ENCODE measurements around the gene PMS2. TPM values are rescaled to one million over a fixed set of nuclear protein-coding genes. Genes with fewer than 3 reads are reported as not detected.
A peak's percentile ranks its signal among the peaks of the same experiment; 100 is the strongest.
"Not testable (repeated sequence)": the region's sequence is repeated elsewhere in the genome, so short reads cannot be mapped to it uniquely, and the experiment has no call there.

The PMS2 gene
- total and polyA plus RNA-seq, 2 donors (not counting 1 experiment from before 2014, with no cell fraction given): 8.1 to 20.3 TPM

DNA sequence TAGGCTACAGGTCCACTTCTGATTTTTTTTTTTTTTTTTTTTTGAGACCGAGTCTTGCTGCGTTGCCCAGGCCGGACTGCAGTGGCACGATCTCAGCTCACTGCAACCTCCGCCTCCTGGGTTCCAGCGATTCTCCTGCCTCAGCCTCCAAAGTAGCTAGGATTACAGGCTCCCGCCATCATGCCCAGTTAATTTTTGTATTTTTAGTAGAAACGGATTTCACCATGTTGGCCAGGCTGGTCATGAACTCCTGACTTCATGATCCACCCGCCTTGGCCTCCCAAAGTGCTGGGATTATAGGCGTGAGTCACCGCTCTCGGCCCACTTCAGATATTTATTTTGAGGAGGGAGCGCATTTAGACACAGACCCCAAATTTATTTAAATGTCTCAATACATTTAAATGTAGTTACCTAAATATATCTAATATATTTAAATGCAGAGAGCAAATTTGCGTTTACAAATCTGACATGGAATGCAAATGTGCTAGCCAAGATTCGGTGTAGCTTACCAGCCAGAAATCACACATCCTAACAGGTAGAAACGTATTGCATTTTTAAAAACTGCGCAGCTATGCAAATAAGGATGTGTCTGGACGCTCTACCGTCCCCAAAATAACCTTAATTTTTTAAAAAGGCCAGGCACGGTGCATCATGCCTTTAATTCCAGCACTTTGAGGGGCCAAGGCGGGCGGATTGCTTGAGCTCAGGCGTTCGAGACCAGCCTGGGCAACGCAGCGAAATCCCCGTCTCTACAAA, 836 bp downstream of the PMS2 start:
- Mint-ChIP-seq H3K4me3 (peak overlapping the region; percentile 94), H3K27ac (peak overlapping the region; percentile 26), H3K4me1 (peaks cover 33% of the 10 kb centered on the region)
- H3K36me3 ChIP-seq (replicated peaks in 1 of 2; ENCODE audit: control extremely low read depth in 1 of 2, control insufficient read depth in 1 of 2, extremely low read depth in 1 of 2, insufficient read depth in 2 of 2, low read length in 1 of 2); H3K9me3 ChIP-seq (ENCODE audit: control extremely low read depth in 1 of 3, control insufficient read depth in 2 of 3, insufficient read depth in 1 of 3, low read length in 2 of 3); ATAC-seq (ENCODE audit: low read depth); H3K9me3 Mint-ChIP-seq (ENCODE audit: insufficient read depth); H3K27me3 Mint-ChIP-seq; H3K27me3 ChIP-seq (replicated peaks in 1 of 4; ENCODE audit: control extremely low read depth in 1 of 4, control insufficient read depth in 3 of 4, insufficient read depth in 4 of 4, low read length in 3 of 4); H4K20me1 ChIP-seq (ENCODE audit: control insufficient read depth, insufficient read depth, low read length, poor library complexity, severe bottlenecking); H3K4me1 ChIP-seq (ENCODE audit: control insufficient read depth in 2 of 2, insufficient read depth in 2 of 2, low read length in 2 of 2); intact Hi-C loops (cut with micrococcal nuclease): not testable (repeated sequence)
- ChIA-PET CTCF (interaction anchor here (1.1 to 3.6 kb wide), 5 partner anchors 10 to 342 kb away, joined by 3 to 29 read pairs (median 4); no protein-coding TSS in a partner anchor), POLR2A (interaction anchor here (0.6 kb wide), 1 partner anchor 12 kb away, joined by 4 read pairs; no protein-coding TSS in a partner anchor)
- Histone ChIP-seq H3K4me3 (ENCODE audit: control extremely low read depth in 1 of 5, extremely low read depth in 1 of 5, insufficient read depth in 1 of 5, low read depth in 2 of 5, low read length in 4 of 5) (peak overlapping the region; percentile 47 to 93 (median 85)), H2AFZ (ENCODE audit: insufficient read depth, low read depth, low read length, poor library complexity, severe bottlenecking) (peak overlapping the region; percentile 92), H3K4me2 (replicated peaks; ENCODE audit: low read depth, low read length, poor library complexity, severe bottlenecking) (peak overlapping the region; percentile 90), H3K79me2 (ENCODE audit: control insufficient read depth, insufficient read depth, low read length) (peaks cover 53% of the 10 kb centered on the region), H3K27ac (ENCODE audit: low read length in 2 of 2) (peak overlapping the region in 1 of 2 donors; percentile 80), H3K9ac (ENCODE audit: low read length) (peak overlapping the region; percentile 83)
- DNase-seq: peak; percentile 20
- 71% methylated on average over 9 of the region's 27 CpGs for WGBS (ENCODE audit: insufficient coverage)

GRCh38 chr7:6007386-6007785, 1.5 kb downstream of the PMS2 start:
- Mint-ChIP-seq H3K4me3 (peak overlapping the region; percentile 24), H3K27me3 (no peaks in the 10 kb centered on the region), H3K9me3 (ENCODE audit: insufficient read depth) (no peaks in the 10 kb centered on the region), H3K4me1 (peaks cover 28% of the 10 kb centered on the region), H3K27ac (peak overlapping the region; percentile 4)
- WGBS (ENCODE audit: insufficient coverage): 100% methylated on average over 1 of the region's 4 CpGs
- ATAC-seq (ENCODE audit: low read depth) (no peak), DNase-seq (no peak)
- peaks cover 0 to 9% of the 10 kb centered on the region in 2 experiments for H3K36me3 ChIP-seq (replicated peaks in 1 of 2; ENCODE audit: control extremely low read depth in 1 of 2, control insufficient read depth in 1 of 2, extremely low read depth in 1 of 2, insufficient read depth in 2 of 2, low read length in 1 of 2)
- no peak overlapping the region for H3K27ac ChIP-seq (ENCODE audit: low read length in 2 of 2)
- peaks cover 48% of the 10 kb centered on the region for H3K79me2 ChIP-seq (ENCODE audit: control insufficient read depth, insufficient read depth, low read length)
- TF ChIP-seq CTCF (IDR thresholded peaks at IDR 0.05) (no peak), EZH2 (IDR thresholded peaks at IDR 0.05; ENCODE audit: borderline replicate concordance, insufficient read depth, low read depth, low read length, poor library complexity, severe bottlenecking) (no peak)
- no peaks in the 10 kb centered on the region for H3K27me3 ChIP-seq (replicated peaks in 1 of 4; ENCODE audit: control extremely low read depth in 1 of 4, control insufficient read depth in 3 of 4, insufficient read depth in 4 of 4, low read length in 3 of 4)
- peaks cover 3 to 9% of the 10 kb centered on the region in 2 donors for H3K4me1 ChIP-seq (ENCODE audit: control insufficient read depth in 2 of 2, insufficient read depth in 2 of 2, low read length in 2 of 2)
- CTCF ChIA-PET: interaction anchor here (1.4 to 3.6 kb wide), 3 partner anchors 10 to 316 kb away, joined by 3 to 29 read pairs (median 4); no protein-coding TSS in a partner anchor
- peaks cover 4% of the 10 kb centered on the region for H4K20me1 ChIP-seq (ENCODE audit: control insufficient read depth, insufficient read depth, low read length, poor library complexity, severe bottlenecking)
- H3K4me3 ChIP-seq (ENCODE audit: control extremely low read depth in 1 of 5, extremely low read depth in 1 of 5, insufficient read depth in 1 of 5, low read depth in 2 of 5, low read length in 4 of 5): no peak overlapping the region
- H3K9ac ChIP-seq (ENCODE audit: low read length): no peak overlapping the region
- H2AFZ ChIP-seq (ENCODE audit: insufficient read depth, low read depth, low read length, poor library complexity, severe bottlenecking): no peak overlapping the region
- intact Hi-C loops (cut with micrococcal nuclease): no loop called here
- POLR2A ChIA-PET: no interaction called here
- H3K4me2 ChIP-seq (replicated peaks; ENCODE audit: low read depth, low read length, poor library complexity, severe bottlenecking): no peak overlapping the region
- no peaks in the 10 kb centered on the region for H3K9me3 ChIP-seq (ENCODE audit: control extremely low read depth in 1 of 3, control insufficient read depth in 2 of 3, insufficient read depth in 1 of 3, low read length in 2 of 3)

Data from B cell (primary cell).